HepG2 (cell line): ENCODE results near the gene NDOR1. TPM values are rescaled to one million over a fixed set of nuclear protein-coding genes. Genes with fewer than 3 reads are reported as not detected.
A peak's percentile ranks its signal among the peaks of the same experiment; 100 is the strongest.

Source experiments
- ELF3 ChIP-seq: IDR thresholded peaks from 2 replicates; pipeline ENCODE4 v1.6.1; 2016; ENCODE audit warnings: missing genetic modification reagents, missing compliant biosample characterization
- KLF12 ChIP-seq: sonication (generic); formaldehyde crosslinking; IDR thresholded peaks from 2 replicates; pipeline ENCODE4 v1.4.0; 2020; ENCODE audit warnings: missing genetic modification reagents, borderline replicate concordance
- KMT2A ChIP-seq: sonication (generic); formaldehyde crosslinking; IDR thresholded peaks from 2 replicates; pipeline ENCODE4 v1.4.0; 2020; ENCODE audit warnings: missing genetic modification reagents
- PHF5A ChIP-seq: IDR thresholded peaks from one replicate; pipeline ENCODE4 v1.6.1; 2018; ENCODE audit warnings: low read depth, missing genetic modification reagents; ENCODE audit not compliant: unreplicated experiment
- POGZ ChIP-seq: sonication (generic); formaldehyde crosslinking; IDR thresholded peaks from 2 replicates; pipeline ENCODE4 v1.4.0; 2020; ENCODE audit warnings: mild to moderate bottlenecking, missing genetic modification reagents
- RELA ChIP-seq: sonication (generic); formaldehyde crosslinking; IDR thresholded peaks from 2 replicates; pipeline ENCODE4 v1.4.0; 2020; ENCODE audit warnings: missing genetic modification reagents
- ZBTB7A ChIP-seq: sonication (generic); formaldehyde crosslinking; IDR thresholded peaks from 2 replicates; pipeline ENCODE4 v1.8.0; 2022; ENCODE audit warnings: mild to moderate bottlenecking, missing genetic modification reagents
- ZNF143 ChIP-seq: sonication (generic); formaldehyde crosslinking; IDR thresholded peaks from 2 replicates; pipeline ENCODE4 v1.4.0; 2020; ENCODE audit warnings: missing genetic modification reagents
- ZNF230 ChIP-seq: sonication (generic); formaldehyde crosslinking; IDR thresholded peaks from 2 replicates; pipeline ENCODE4 v1.4.0; 2020; ENCODE audit warnings: mild to moderate bottlenecking, missing genetic modification reagents
- ZNF614 ChIP-seq: IDR thresholded peaks from 2 replicates; pipeline ENCODE4 v1.6.1; 2018; ENCODE audit warnings: missing biosample characterization, missing genetic modification reagents, inconsistent platforms, borderline replicate concordance
- ZNF761 ChIP-seq: sonication (generic); formaldehyde crosslinking; conservative IDR thresholded peaks from 2 replicates; pipeline ENCODE4 v1.4.0; 2020; ENCODE audit warnings: mild to moderate bottlenecking, missing genetic modification reagents
- ZSCAN29 ChIP-seq: sonication (generic); formaldehyde crosslinking; conservative IDR thresholded peaks from 2 replicates; pipeline ENCODE4 v1.4.0; 2020; ENCODE audit warnings: mild to moderate bottlenecking, missing genetic modification reagents
- polyA plus RNA-seq, 8 experiments: library from polyadenylated mRNA; depleted of rRNA in 3 of 8; stranded (reverse) in 7 of 8; unstranded in 1 of 8; fragments of >200 nt; fragmentation: Illumina TruSeq in 4 of 8; extraction: Trizol in 4 of 8; gene quantifications; 2 replicates each; pipeline versions ENCODE4 v1.2.1 to v1.2.3, GENCODE V29; 2011 to 2016; ENCODE audit warnings: low read depth in 4 of 8, missing spikeins in 1 of 8, mixed read lengths in 1 of 8; ENCODE audit not compliant: insufficient read depth in 1 of 8
- total RNA-seq, 5 experiments: library from RNA; depleted of rRNA; stranded (reverse); fragments of >200 nt; fragmentation: Illumina TruSeq; extraction: Trizol; gene quantifications; 2 replicates each; pipeline ENCODE4 v1.2.3, GENCODE V29; 2016; ENCODE audit warnings: low read depth in 1 of 5
- TF ChIP-seq, protein P1 (sequence below): sonication (generic); formaldehyde crosslinking; IDR thresholded peaks from 2 replicates; pipeline ENCODE4 v1.8.0; 2022; ENCODE audit warnings: low read depth, missing genetic modification reagents
- TF ChIP-seq, protein P2 (sequence below): sonication (generic); formaldehyde crosslinking; IDR thresholded peaks from 2 replicates; pipeline ENCODE4 v1.4.0; 2020; ENCODE audit warnings: missing genetic modification reagents; ENCODE audit errors: not compliant biosample characterization
- TF ChIP-seq, protein P3 (sequence below): sonication (generic); formaldehyde crosslinking; IDR thresholded peaks from 2 replicates; pipeline ENCODE4 v1.4.0; 2020; ENCODE audit warnings: missing genetic modification reagents, borderline replicate concordance
- TF ChIP-seq, protein P4 (sequence below): IDR thresholded peaks from 2 replicates; pipeline ENCODE4 v1.6.1; 2016; ENCODE audit warnings: control low read depth
- TF ChIP-seq, protein P5 (sequence below): sonication (generic); formaldehyde crosslinking; IDR thresholded peaks from 2 replicates; pipeline ENCODE4 v1.9.0; 2022; ENCODE audit warnings: low read depth, missing genetic modification reagents

The NDOR1 gene
- total and polyA plus RNA-seq, 2 of the 13 experiments (the other 11 are each of a cell fraction or from before 2014, with no cell fraction given), result 3.6 to 8.7 TPM

DNA sequence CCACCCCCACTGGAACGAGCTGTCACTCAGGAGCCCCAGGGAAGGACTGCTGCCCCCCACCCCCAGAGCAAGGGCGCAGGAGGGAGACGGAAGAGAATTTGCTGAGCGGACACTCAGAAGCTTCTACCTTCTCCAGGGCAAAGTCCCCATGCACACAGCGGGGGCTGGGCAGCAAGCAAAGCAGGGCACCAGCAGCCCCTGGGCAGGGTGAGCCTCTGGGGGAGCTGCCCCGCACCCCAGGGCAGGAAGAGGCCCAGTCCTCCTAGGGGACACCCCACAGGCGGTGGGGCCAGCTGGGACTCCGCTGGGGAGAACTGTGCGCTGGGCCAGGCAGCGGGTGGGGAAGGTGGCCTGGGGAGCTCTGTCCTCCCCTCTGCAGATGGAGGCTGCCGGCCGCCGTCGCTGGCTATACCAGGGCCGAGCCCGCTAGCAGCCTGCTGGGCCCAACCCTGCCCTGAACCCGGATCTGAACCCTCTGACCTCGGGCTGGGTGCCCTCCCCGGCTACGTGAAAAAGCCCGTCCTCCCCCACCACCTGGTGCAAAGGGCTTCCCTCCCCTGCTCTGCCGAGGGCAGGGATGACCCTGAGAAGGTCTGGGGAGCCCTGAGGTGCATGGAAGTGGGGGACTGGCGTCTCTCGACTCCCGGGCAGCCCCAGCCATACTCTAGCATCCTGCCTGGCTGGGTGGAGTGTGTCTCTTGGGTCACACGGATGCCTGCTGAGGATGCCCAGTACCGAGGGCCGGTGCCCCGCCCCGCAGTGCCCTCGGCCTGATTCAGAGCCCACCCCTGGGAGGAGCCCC, 24.6 kb downstream of the NDOR1 start (continued):
- TF ChIP-seq ZNF143 (no peak; the same call in none of the 2 replicates), ZNF761 (CRISPR knock-in tag) (0 out of 2 replicates have a peak, but pooled peaks have one; percentile 35), RELA (CRISPR knock-in tag) (0 out of 2 replicates have a peak, but pooled peaks have one; percentile 33), KMT2A (CRISPR knock-in tag) (peak; percentile 28; the same call in 1 of the 2 replicates), POGZ (CRISPR knock-in tag) (no peak), PHF5A (CRISPR knock-in tag) (no peak), ZSCAN29 (CRISPR knock-in tag) (peak; percentile 79), KLF12 (CRISPR knock-in tag) (no peak; the same call in 1 of the 2 replicates), ELF3 (peak; percentile 48), ZBTB7A (CRISPR knock-in tag) (0 out of 2 replicates have a peak, but pooled peaks have one; percentile 26), ZNF614 (CRISPR knock-in tag) (peak; percentile 67; the same call in 1 of the 2 replicates), ZNF230 (CRISPR knock-in tag) (peak; percentile 75; the same call in 1 of the 2 replicates)
- TF ChIP-seq, protein P1, sequence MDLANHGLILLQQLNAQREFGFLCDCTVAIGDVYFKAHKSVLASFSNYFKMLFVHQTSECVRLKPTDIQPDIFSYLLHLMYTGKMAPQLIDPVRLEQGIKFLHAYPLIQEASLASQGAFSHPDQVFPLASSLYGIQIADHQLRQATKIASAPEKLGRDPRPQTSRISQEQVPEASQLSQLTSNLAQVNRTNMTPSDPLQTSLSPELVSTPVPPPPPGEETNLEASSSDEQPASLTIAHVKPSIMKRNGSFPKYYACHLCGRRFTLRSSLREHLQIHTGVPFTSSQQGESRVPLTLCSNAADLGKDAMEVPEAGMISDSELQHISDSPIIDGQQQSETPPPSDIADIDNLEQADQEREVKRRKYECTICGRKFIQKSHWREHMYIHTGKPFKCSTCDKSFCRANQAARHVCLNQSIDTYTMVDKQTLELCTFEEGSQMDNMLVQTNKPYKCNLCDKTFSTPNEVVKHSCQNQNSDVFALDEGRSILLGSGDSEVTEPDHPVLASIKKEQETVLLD (CRISPR knock-in tag), result no peak
- TF ChIP-seq, protein P2, sequence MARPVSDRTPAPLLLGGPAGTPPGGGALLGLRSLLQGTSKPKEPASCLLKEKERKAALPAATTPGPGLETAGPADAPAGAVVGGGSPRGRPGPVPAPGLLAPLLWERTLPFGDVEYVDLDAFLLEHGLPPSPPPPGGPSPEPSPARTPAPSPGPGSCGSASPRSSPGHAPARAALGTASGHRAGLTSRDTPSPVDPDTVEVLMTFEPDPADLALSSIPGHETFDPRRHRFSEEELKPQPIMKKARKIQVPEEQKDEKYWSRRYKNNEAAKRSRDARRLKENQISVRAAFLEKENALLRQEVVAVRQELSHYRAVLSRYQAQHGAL (CRISPR knock-in tag), result no peak
- TF ChIP-seq, protein P3, sequence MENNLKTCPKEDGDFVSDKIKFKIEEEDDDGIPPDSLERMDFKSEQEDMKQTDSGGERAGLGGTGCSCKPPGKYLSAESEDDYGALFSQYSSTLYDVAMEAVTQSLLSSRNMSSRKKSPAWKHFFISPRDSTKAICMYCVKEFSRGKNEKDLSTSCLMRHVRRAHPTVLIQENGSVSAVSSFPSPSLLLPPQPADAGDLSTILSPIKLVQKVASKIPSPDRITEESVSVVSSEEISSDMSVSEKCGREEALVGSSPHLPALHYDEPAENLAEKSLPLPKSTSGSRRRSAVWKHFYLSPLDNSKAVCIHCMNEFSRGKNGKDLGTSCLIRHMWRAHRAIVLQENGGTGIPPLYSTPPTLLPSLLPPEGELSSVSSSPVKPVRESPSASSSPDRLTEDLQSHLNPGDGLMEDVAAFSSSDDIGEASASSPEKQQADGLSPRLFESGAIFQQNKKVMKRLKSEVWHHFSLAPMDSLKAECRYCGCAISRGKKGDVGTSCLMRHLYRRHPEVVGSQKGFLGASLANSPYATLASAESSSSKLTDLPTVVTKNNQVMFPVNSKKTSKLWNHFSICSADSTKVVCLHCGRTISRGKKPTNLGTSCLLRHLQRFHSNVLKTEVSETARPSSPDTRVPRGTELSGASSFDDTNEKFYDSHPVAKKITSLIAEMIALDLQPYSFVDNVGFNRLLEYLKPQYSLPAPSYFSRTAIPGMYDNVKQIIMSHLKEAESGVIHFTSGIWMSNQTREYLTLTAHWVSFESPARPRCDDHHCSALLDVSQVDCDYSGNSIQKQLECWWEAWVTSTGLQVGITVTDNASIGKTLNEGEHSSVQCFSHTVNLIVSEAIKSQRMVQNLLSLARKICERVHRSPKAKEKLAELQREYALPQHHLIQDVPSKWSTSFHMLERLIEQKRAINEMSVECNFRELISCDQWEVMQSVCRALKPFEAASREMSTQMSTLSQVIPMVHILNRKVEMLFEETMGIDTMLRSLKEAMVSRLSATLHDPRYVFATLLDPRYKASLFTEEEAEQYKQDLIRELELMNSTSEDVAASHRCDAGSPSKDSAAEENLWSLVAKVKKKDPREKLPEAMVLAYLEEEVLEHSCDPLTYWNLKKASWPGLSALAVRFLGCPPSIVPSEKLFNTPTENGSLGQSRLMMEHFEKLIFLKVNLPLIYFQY (CRISPR knock-in tag), result peak; percentile 82; the same call in 1 of the 2 replicates
- TF ChIP-seq, protein P4, sequence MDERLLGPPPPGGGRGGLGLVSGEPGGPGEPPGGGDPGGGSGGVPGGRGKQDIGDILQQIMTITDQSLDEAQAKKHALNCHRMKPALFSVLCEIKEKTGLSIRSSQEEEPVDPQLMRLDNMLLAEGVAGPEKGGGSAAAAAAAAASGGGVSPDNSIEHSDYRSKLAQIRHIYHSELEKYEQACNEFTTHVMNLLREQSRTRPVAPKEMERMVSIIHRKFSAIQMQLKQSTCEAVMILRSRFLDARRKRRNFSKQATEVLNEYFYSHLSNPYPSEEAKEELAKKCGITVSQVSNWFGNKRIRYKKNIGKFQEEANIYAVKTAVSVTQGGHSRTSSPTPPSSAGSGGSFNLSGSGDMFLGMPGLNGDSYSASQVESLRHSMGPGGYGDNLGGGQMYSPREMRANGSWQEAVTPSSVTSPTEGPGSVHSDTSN (CRISPR knock-in tag), result peak; percentile 58; the same call in 1 of the 2 replicates
- TF ChIP-seq, protein P5, sequence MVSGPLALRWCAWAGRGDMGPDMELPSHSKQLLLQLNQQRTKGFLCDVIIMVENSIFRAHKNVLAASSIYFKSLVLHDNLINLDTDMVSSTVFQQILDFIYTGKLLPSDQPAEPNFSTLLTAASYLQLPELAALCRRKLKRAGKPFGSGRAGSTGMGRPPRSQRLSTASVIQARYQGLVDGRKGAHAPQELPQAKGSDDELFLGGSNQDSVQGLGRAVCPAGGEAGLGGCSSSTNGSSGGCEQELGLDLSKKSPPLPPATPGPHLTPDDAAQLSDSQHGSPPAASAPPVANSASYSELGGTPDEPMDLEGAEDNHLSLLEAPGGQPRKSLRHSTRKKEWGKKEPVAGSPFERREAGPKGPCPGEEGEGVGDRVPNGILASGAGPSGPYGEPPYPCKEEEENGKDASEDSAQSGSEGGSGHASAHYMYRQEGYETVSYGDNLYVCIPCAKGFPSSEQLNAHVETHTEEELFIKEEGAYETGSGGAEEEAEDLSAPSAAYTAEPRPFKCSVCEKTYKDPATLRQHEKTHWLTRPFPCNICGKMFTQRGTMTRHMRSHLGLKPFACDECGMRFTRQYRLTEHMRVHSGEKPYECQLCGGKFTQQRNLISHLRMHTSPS (CRISPR knock-in tag), result peak; percentile 88
